GM06990 (cell line): ENCODE data around the gene CLSTN2.

Source experiments
- DNase-seq: peaks from one replicate; pipeline ENCODE4 v3.0.0-alpha.2; 2011; ENCODE audit not compliant: insufficient read length; ENCODE audit errors: extremely low read depth
- H3K27me3 ChIP-seq: replicated peaks from 2 replicates; pipeline ENCODE4 v1.6.0; 2011; ENCODE audit warnings: low read length; ENCODE audit not compliant: control insufficient read depth, insufficient read depth
- H3K36me3 ChIP-seq: 2 replicates; pipeline ENCODE4 v1.5.1; 2011; ENCODE audit warnings: low read length; ENCODE audit not compliant: control insufficient read depth, insufficient read depth
- H3K4me3 ChIP-seq: replicated peaks from 2 replicates; pipeline ENCODE4 v1.5.1; 2011; ENCODE audit warnings: low read depth, mild to moderate bottlenecking, control low read depth, low read length
- CTCF ChIP-seq: IDR thresholded peaks from 2 replicates; pipeline ENCODE4 v1.5.1; 2011; ENCODE audit warnings: low read length, control low read depth, mild to moderate bottlenecking, inconsistent platforms; ENCODE audit not compliant: insufficient read depth, poor library complexity, severe bottlenecking

CLSTN2 gene

GRCh38 chr3:140316466-140316865 is 381.5 kb downstream of the CLSTN2 start:
- Histone ChIP-seq H3K4me3 (no peak overlapping the region), H3K36me3 (no peaks in the 10 kb centered on the region), H3K27me3 (no peaks in the 10 kb centered on the region; the same call in 1 of the 2 replicates)
- no peak for TF ChIP-seq CTCF
- no peak for DNase-seq

- Histone ChIP-seq H3K36me3 (no peaks in the 10 kb centered on the region), H3K27me3 (no peaks in the 10 kb centered on the region; the same call in 1 of the 2 replicates), H3K4me3 (no peak overlapping the region)
- DNase-seq: no peak
- TF ChIP-seq CTCF: no peak
Observed at GRCh38 chr3:140316868-140317400, 381.9 kb downstream of the CLSTN2 start.

- Histone ChIP-seq H3K36me3 (no peaks in the 10 kb centered on the region), H3K27me3 (no peaks in the 10 kb centered on the region; the same call in 1 of the 2 replicates), H3K4me3 (no peak overlapping the region)
- no peak for DNase-seq
- no peak for TF ChIP-seq CTCF
Observed at GRCh38 chr3:140319739-140320138, 384.8 kb downstream of the CLSTN2 start.

- H3K27me3 ChIP-seq: no peaks in the 10 kb centered on the region; the same call in 1 of the 2 replicates
- no peak overlapping the region for H3K4me3 ChIP-seq
- no peak for TF ChIP-seq CTCF
- H3K36me3 ChIP-seq: no peaks in the 10 kb centered on the region
- no peak for DNase-seq
Observed at GRCh38 chr3:140323561-140323960, 388.6 kb downstream of the CLSTN2 start.

- no peak for DNase-seq
- no peaks in the 10 kb centered on the region for H3K27me3 ChIP-seq
- H3K4me3 ChIP-seq: no peak overlapping the region
- H3K36me3 ChIP-seq: no peaks in the 10 kb centered on the region
- no peak for TF ChIP-seq CTCF
Observed at GRCh38 chr3:140332131-140332530, 397.1 kb downstream of the CLSTN2 start.
